IMR-90 (cell line): ENCODE measurements around the gene TBPL2. TPM values are rescaled to one million over a fixed set of nuclear protein-coding genes. Genes with fewer than 3 reads are reported as not detected.

ENCODE experiments used
- ATAC-seq: fragments of 200-7000 bp; cut with Tn5 transposase; 2 replicates; pipeline ENCODE4 v1.9.1; 2020; ENCODE audit warnings: low read depth, mild to moderate bottlenecking, moderate library complexity
- BruUV-seq: library from RNA; stranded (reverse); fragments of 400-500 nt; replicated peaks from 2 replicates; lab custom pipeline; 2021; lab: Mats Ljungman, UMichigan
- CTCF ChIA-PET: fragments of 300-600 bp; formaldehyde crosslinking; extraction: SDS; loops from one replicate; lab custom pipeline; 2021; ENCODE audit warnings: antibody characterized with exemption; lab: Yijun Ruan, JAX
- POLR2A ChIA-PET: fragments of 300-600 bp; sonication (Branson Sonifier 250); formaldehyde crosslinking; loops from one replicate; lab custom pipeline; 2022; ENCODE audit warnings: antibody characterized with exemption; ENCODE audit not compliant: unreplicated experiment; lab: Charles Lee
- DNase-seq: peaks from one replicate; pipeline ENCODE4 v3.0.0; 2013
- H2AFZ ChIP-seq: replicated peaks from 2 replicates; pipeline ENCODE3; 2013; ENCODE audit warnings: low read length, mild to moderate bottlenecking; ENCODE audit not compliant: poor library complexity
- H2AK5ac ChIP-seq: 2 replicates; pipeline ENCODE4 v1.6.1; 2013; ENCODE audit warnings: low read depth, low read length, inconsistent platforms
- H2AK9ac ChIP-seq: replicated peaks from 2 replicates; pipeline ENCODE3; 2013; ENCODE audit warnings: mild to moderate bottlenecking, low read depth, low read length, moderate library complexity; ENCODE audit not compliant: poor library complexity
- H2BK120ac ChIP-seq: 2 replicates; pipeline ENCODE4 v1.6.1; 2013; ENCODE audit warnings: low read depth, low read length, inconsistent platforms
- H2BK15ac ChIP-seq: 3 replicates; pipeline ENCODE4 v1.6.1; 2013; ENCODE audit warnings: low read depth, low read length, inconsistent platforms
- H2BK20ac ChIP-seq: 2 replicates; pipeline ENCODE4 v1.6.1; 2013; ENCODE audit warnings: low read depth, mild to moderate bottlenecking, inconsistent platforms, low read length, moderate library complexity
- H2BK5ac ChIP-seq: 2 replicates; pipeline ENCODE4 v1.6.1; 2013; ENCODE audit warnings: mild to moderate bottlenecking, low read depth, low read length, inconsistent platforms; ENCODE audit not compliant: poor library complexity, severe bottlenecking
- H3K14ac ChIP-seq: replicated peaks from 2 replicates; pipeline ENCODE4 v1.6.1; 2013; ENCODE audit warnings: low read depth, low read length, inconsistent platforms
- H3K18ac ChIP-seq: 2 replicates; pipeline ENCODE4 v1.6.1; 2013; ENCODE audit warnings: low read depth, low read length, control low read depth
- H3K23ac ChIP-seq: 2 replicates; pipeline ENCODE4 v1.6.1; 2013; ENCODE audit warnings: low read depth, low read length, inconsistent platforms
- H3K27ac ChIP-seq: 2 replicates; pipeline ENCODE4 v1.5.1; 2013; ENCODE audit warnings: mild to moderate bottlenecking, control low read depth, low read length; ENCODE audit not compliant: insufficient read depth
- H3K27me3 ChIP-seq: 2 replicates; pipeline ENCODE4 v1.6.1; 2013; ENCODE audit warnings: low read length; ENCODE audit not compliant: control insufficient read depth, insufficient read depth
- H3K36me3 ChIP-seq: 2 replicates; pipeline ENCODE4 v1.6.1; 2013; ENCODE audit warnings: low read length, mixed read lengths; ENCODE audit not compliant: control insufficient read depth, insufficient read depth
- H3K4ac ChIP-seq: 2 replicates; pipeline ENCODE4 v1.6.1; 2013; ENCODE audit warnings: low read depth, low read length, inconsistent platforms
- H3K4me1 ChIP-seq: 2 replicates; pipeline ENCODE4 v1.6.1; 2013; ENCODE audit warnings: low read length, mixed read lengths; ENCODE audit not compliant: control insufficient read depth, insufficient read depth
- H3K4me2 ChIP-seq: 2 replicates; pipeline ENCODE4 v1.6.1; 2013; ENCODE audit warnings: low read depth, mild to moderate bottlenecking, control low read depth, low read length, moderate library complexity
- H3K4me3 ChIP-seq: 2 replicates; pipeline ENCODE4 v1.5.1; 2013; ENCODE audit warnings: low read depth, mild to moderate bottlenecking, control low read depth, low read length, moderate library complexity; ENCODE audit not compliant: insufficient read depth
- H3K56ac ChIP-seq: 2 replicates; pipeline ENCODE4 v1.6.1; 2013; ENCODE audit warnings: low read length, inconsistent platforms; ENCODE audit not compliant: insufficient read depth; ENCODE audit errors: extremely low read depth
- H3K79me1 ChIP-seq, 2 experiments: 2 replicates each; pipeline ENCODE4 v1.6.1; 2013; ENCODE audit warnings: low read length in 2 of 2, inconsistent platforms in 1 of 2, low read depth in 1 of 2
- H3K9ac ChIP-seq: 2 replicates; pipeline ENCODE4 v1.6.1; 2013; ENCODE audit warnings: low read depth, low read length, control low read depth
- H3K9me1 ChIP-seq: 2 replicates; pipeline ENCODE4 v1.6.1; 2013; ENCODE audit warnings: low read length, inconsistent platforms; ENCODE audit not compliant: insufficient read depth
- H3K9me3 ChIP-seq: 2 replicates; pipeline ENCODE4 v1.6.1; 2013; ENCODE audit warnings: low read length; ENCODE audit not compliant: control insufficient read depth, insufficient read depth
- H4K20me1 ChIP-seq: 2 replicates; pipeline ENCODE4 v1.6.1; 2013; ENCODE audit warnings: low read length, inconsistent platforms; ENCODE audit not compliant: insufficient read depth
- H4K5ac ChIP-seq: 2 replicates; pipeline ENCODE4 v1.6.1; 2013; ENCODE audit warnings: mild to moderate bottlenecking, low read depth, low read length, control low read depth
- H4K8ac ChIP-seq, 2 experiments: 2 replicates each; pipeline ENCODE4 v1.6.1; 2013; ENCODE audit warnings: low read depth in 2 of 2, low read length in 2 of 2, control low read depth in 1 of 2, inconsistent platforms in 1 of 2
- H4K91ac ChIP-seq: 2 replicates; pipeline ENCODE4 v1.6.1; 2013; ENCODE audit warnings: low read depth, low read length, inconsistent platforms; ENCODE audit not compliant: insufficient read depth
- CTCF ChIP-seq: conservative IDR thresholded peaks from 2 replicates; pipeline ENCODE4 v1.5.1; 2012; ENCODE audit warnings: mild to moderate bottlenecking, low read depth, low read length, improper control_type of control experiment
- MAZ ChIP-seq: IDR thresholded peaks from 2 replicates; pipeline ENCODE4 v1.6.1; 2012; ENCODE audit warnings: low read depth, mild to moderate bottlenecking, low read length, improper control_type of control experiment, moderate library complexity, borderline replicate concordance
- RAD21 ChIP-seq: IDR thresholded peaks from 2 replicates; pipeline ENCODE4 v1.6.1; 2012; ENCODE audit warnings: low read length, improper control_type of control experiment
- WGBS, 2 experiments: methylation state at CpG; one replicate each; pipeline versions ENCODE4 v1.1.5 to v1.1.7; 2013; ENCODE audit warnings: missing lambda C conversion rate in 2 of 2; ENCODE audit not compliant: insufficient read length in 1 of 2; ENCODE audit errors: extremely low coverage in 2 of 2; 5-methylcytosine and 5-hydroxymethylcytosine counted together
- dilution Hi-C: fragments of 300-500 bp; cut with HindIII; formaldehyde crosslinking; loops from one replicate; pipeline ENCODE4 v1.14.3; 2018; ENCODE audit warnings: low sequenced_read_pairs; ENCODE audit not compliant: unreplicated experiment
- in situ Hi-C: fragments of 300-500 bp; cut with MboI; formaldehyde crosslinking; loops from 3 replicates; pipeline ENCODE4 v1.14.3; 2019; ENCODE audit warnings: low sequenced_read_pairs, inconsistent platforms, mixed read lengths
- intact Hi-C: fragments of 100-400 bp; cut with micrococcal nuclease; formaldehyde crosslinking; loops from 2 replicates; pipeline ENCODE4 v1.10.0; 2022
- polyA plus RNA-seq, 3 experiments: library from polyadenylated mRNA; depleted of rRNA; stranded (reverse); fragments of >200 nt; gene quantifications; 2 replicates each; pipeline ENCODE4 v1.2.3, GENCODE V29; 2012; ENCODE audit warnings: low replicate concordance in 1 of 3
- total RNA-seq: library from RNA; depleted of rRNA; stranded (reverse); fragments of >200 nt; gene quantifications from 2 replicates; pipeline ENCODE4 v1.2.3, GENCODE V29; 2012

The TBPL2 gene
- total and polyA plus RNA-seq, 2 of the 4 experiments (the other 2 are of a cell fraction): not detected

- TF ChIP-seq RAD21 (peak; percentile 31; the same call in 1 of the 2 replicates), CTCF (peak; percentile 43), MAZ (no peak)
- ATAC-seq: no peak
- H2AK9ac ChIP-seq: no peak overlapping the region
- no CpG with 5 or more reads among the region's 5 CpGs for WGBS, 2 experiments
- no peak overlapping the region for H4K8ac ChIP-seq
- no peak overlapping the region for H2AFZ ChIP-seq
- no peak overlapping the region for H3K4me2 ChIP-seq
- H3K27ac ChIP-seq: no peak overlapping the region
- H3K79me1 ChIP-seq: no peaks in the 10 kb centered on the region; a peak in 1 of 4 replicates
- no peaks in the 10 kb centered on the region; the same call in 1 of the 2 replicates for H3K9me1 ChIP-seq
- no peak overlapping the region for H3K4ac ChIP-seq
- H3K9me3 ChIP-seq: no peaks in the 10 kb centered on the region
- H4K20me1 ChIP-seq: no peaks in the 10 kb centered on the region
- no peak overlapping the region for H2AK5ac ChIP-seq
- intact Hi-C loops (no loop called here), dilution Hi-C loops (no loop called here), in situ Hi-C loops (no loop called here)
- DNase-seq: no peak
- H2BK120ac ChIP-seq: no peak overlapping the region
- H3K14ac ChIP-seq: no peak overlapping the region
- H3K18ac ChIP-seq: no peak overlapping the region
- H3K4me3 ChIP-seq: no peak overlapping the region
- no peak overlapping the region for H2BK5ac ChIP-seq
- no TSS peak for BruUV-seq
- no peak overlapping the region for H3K56ac ChIP-seq
- ChIA-PET POLR2A (no interaction called here), CTCF (interaction anchor here (1.3 to 1.4 kb wide), 2 partner anchors 12 to 18 kb away, joined by 3 to 12 read pairs; no protein-coding TSS in a partner anchor)
- peaks cover 1% of the 10 kb centered on the region; the same call in 1 of the 2 replicates for H3K27me3 ChIP-seq
- H3K36me3 ChIP-seq: no peaks in the 10 kb centered on the region
- H4K5ac ChIP-seq: no peak overlapping the region
- H2BK20ac ChIP-seq: no peak overlapping the region
- H4K91ac ChIP-seq: no peak overlapping the region
- no peak overlapping the region for H2BK15ac ChIP-seq
- no peak overlapping the region for H3K23ac ChIP-seq
- peaks cover 2% of the 10 kb centered on the region; the same call in 1 of the 2 replicates for H3K4me1 ChIP-seq
- no peak overlapping the region for H3K9ac ChIP-seq
Measured at GRCh38 chr14:55416866-55417265, 23.6 kb downstream of the TBPL2 start.
